ENCODE measurements around the gene NCAPD3.

NCAPD3 gene

DNA sequence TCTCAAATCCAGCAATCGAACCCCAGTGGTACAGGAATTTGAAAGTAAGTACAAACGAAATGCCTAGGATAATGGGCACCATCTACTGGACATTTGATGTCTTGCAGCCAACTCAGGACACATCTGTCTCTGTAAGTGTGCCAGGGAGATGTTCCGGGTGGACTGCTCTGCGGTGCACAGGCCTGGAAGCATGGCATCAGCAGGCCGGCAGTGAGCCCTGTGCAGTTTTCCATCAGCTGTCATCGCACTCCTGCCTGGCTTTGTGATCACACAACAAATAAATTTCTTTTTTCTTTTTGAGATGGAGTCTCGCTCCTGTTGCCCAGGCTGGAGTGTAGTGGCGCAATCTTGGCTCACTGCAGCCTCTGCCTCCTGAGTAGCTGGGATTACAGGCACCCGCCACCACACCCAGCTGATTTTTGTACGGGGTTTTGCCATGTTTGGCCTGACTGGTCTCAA is 83.9 kb downstream of the NCAPD3 start:
- peak; percentile 97 for ATAC-seq

GRCh38 chr11:134139303-134139872 is 84.4 kb downstream of the NCAPD3 start:
- peak; percentile 60 for ATAC-seq
- TF ChIP-seq ARNTL (CRISPR knock-in tag; IDR thresholded peaks at IDR 0.05; ENCODE audit: borderline replicate concordance, low read depth), result no peak
- TF ChIP-seq ZFP3 (CRISPR knock-in tag; IDR thresholded peaks at IDR 0.05), result no peak
- TF ChIP-seq ISL1 (CRISPR knock-in tag; IDR thresholded peaks at IDR 0.05), result no peak
- no peak for TF ChIP-seq CSRNP3 (CRISPR knock-in tag; IDR thresholded peaks at IDR 0.05)
- no peak for TF ChIP-seq ZFP30 (CRISPR knock-in tag; IDR thresholded peaks at IDR 0.05)
- TF ChIP-seq, protein P1, sequence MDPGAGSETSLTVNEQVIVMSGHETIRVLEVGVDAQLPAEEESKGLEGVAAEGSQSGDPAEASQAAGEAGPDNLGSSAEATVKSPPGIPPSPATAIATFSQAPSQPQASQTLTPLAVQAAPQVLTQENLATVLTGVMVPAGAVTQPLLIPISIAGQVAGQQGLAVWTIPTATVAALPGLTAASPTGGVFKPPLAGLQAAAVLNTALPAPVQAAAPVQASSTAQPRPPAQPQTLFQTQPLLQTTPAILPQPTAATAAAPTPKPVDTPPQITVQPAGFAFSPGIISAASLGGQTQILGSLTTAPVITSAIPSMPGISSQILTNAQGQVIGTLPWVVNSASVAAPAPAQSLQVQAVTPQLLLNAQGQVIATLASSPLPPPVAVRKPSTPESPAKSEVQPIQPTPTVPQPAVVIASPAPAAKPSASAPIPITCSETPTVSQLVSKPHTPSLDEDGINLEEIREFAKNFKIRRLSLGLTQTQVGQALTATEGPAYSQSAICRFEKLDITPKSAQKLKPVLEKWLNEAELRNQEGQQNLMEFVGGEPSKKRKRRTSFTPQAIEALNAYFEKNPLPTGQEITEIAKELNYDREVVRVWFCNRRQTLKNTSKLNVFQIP (CRISPR knock-in tag; IDR thresholded peaks at IDR 0.05; ENCODE audit: borderline replicate concordance, low read depth), result no peak
- TF ChIP-seq, protein P2, sequence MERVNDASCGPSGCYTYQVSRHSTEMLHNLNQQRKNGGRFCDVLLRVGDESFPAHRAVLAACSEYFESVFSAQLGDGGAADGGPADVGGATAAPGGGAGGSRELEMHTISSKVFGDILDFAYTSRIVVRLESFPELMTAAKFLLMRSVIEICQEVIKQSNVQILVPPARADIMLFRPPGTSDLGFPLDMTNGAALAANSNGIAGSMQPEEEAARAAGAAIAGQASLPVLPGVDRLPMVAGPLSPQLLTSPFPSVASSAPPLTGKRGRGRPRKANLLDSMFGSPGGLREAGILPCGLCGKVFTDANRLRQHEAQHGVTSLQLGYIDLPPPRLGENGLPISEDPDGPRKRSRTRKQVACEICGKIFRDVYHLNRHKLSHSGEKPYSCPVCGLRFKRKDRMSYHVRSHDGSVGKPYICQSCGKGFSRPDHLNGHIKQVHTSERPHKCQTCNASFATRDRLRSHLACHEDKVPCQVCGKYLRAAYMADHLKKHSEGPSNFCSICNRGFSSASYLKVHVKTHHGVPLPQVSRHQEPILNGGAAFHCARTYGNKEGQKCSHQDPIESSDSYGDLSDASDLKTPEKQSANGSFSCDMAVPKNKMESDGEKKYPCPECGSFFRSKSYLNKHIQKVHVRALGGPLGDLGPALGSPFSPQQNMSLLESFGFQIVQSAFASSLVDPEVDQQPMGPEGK (CRISPR knock-in tag; IDR thresholded peaks at IDR 0.05; ENCODE audit: borderline replicate concordance), result no peak
- no peak for TF ChIP-seq RARB (CRISPR knock-in tag; IDR thresholded peaks at IDR 0.05)
- no peak for TF ChIP-seq ZNF70 (CRISPR knock-in tag; IDR thresholded peaks at IDR 0.05)
- TF ChIP-seq BACH2 (CRISPR knock-in tag; IDR thresholded peaks at IDR 0.05; ENCODE audit: borderline replicate concordance), result no peak
- TF ChIP-seq TCF4 (CRISPR knock-in tag; IDR thresholded peaks at IDR 0.05; ENCODE audit: borderline replicate concordance), result no peak
- TF ChIP-seq, protein P3, sequence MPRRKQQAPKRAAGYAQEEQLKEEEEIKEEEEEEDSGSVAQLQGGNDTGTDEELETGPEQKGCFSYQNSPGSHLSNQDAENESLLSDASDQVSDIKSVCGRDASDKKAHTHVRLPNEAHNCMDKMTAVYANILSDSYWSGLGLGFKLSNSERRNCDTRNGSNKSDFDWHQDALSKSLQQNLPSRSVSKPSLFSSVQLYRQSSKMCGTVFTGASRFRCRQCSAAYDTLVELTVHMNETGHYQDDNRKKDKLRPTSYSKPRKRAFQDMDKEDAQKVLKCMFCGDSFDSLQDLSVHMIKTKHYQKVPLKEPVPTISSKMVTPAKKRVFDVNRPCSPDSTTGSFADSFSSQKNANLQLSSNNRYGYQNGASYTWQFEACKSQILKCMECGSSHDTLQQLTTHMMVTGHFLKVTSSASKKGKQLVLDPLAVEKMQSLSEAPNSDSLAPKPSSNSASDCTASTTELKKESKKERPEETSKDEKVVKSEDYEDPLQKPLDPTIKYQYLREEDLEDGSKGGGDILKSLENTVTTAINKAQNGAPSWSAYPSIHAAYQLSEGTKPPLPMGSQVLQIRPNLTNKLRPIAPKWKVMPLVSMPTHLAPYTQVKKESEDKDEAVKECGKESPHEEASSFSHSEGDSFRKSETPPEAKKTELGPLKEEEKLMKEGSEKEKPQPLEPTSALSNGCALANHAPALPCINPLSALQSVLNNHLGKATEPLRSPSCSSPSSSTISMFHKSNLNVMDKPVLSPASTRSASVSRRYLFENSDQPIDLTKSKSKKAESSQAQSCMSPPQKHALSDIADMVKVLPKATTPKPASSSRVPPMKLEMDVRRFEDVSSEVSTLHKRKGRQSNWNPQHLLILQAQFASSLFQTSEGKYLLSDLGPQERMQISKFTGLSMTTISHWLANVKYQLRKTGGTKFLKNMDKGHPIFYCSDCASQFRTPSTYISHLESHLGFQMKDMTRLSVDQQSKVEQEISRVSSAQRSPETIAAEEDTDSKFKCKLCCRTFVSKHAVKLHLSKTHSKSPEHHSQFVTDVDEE (CRISPR knock-in tag; IDR thresholded peaks at IDR 0.05), result no peak
- no peak for TF ChIP-seq SNAI2 (CRISPR knock-in tag; IDR thresholded peaks at IDR 0.05)
- no peak for TF ChIP-seq PPARA (CRISPR knock-in tag; IDR thresholded peaks at IDR 0.05; ENCODE audit: borderline replicate concordance)
- TF ChIP-seq ZNF8 (CRISPR knock-in tag; IDR thresholded peaks at IDR 0.05), result no peak
- TF ChIP-seq ZNF565 (CRISPR knock-in tag; conservative IDR thresholded peaks at IDR 0.05; ENCODE audit: low read depth), result no peak
- no peak for TF ChIP-seq CSDC2 (CRISPR knock-in tag; IDR thresholded peaks at IDR 0.05)
- TF ChIP-seq OSR1 (CRISPR knock-in tag; IDR thresholded peaks at IDR 0.05), result no peak

More for the DNA sequence above, 83.9 kb downstream of the NCAPD3 start:
- TF ChIP-seq, protein P2 (CRISPR knock-in tag; IDR thresholded peaks at IDR 0.05; ENCODE audit: borderline replicate concordance), result no peak
- TF ChIP-seq ZC3H10 (CRISPR knock-in tag; IDR thresholded peaks at IDR 0.05), result no peak
- no peak for TF ChIP-seq BACH2 (CRISPR knock-in tag; IDR thresholded peaks at IDR 0.05; ENCODE audit: borderline replicate concordance)
- TF ChIP-seq SNAI2 (CRISPR knock-in tag; IDR thresholded peaks at IDR 0.05), result no peak
- TF ChIP-seq ARNTL (CRISPR knock-in tag; IDR thresholded peaks at IDR 0.05; ENCODE audit: borderline replicate concordance, low read depth), result no peak
- TF ChIP-seq TCF4 (CRISPR knock-in tag; IDR thresholded peaks at IDR 0.05; ENCODE audit: borderline replicate concordance), result no peak
- TF ChIP-seq RARB (CRISPR knock-in tag; IDR thresholded peaks at IDR 0.05), result no peak
- TF ChIP-seq ISL1 (CRISPR knock-in tag; IDR thresholded peaks at IDR 0.05), result no peak
- TF ChIP-seq, protein P1 (CRISPR knock-in tag; IDR thresholded peaks at IDR 0.05; ENCODE audit: borderline replicate concordance, low read depth), result no peak
